Esophagus squamous epithelium (tissue), 5 donors: ENCODE results near the gene SRGAP3. TPM values are rescaled to one million over a fixed set of nuclear protein-coding genes. Genes with fewer than 3 reads are reported as not detected.

Experiments
- DNase-seq: peaks from one replicate; lab custom pipeline; 2025; lab: John Stamatoyannopoulos, UW
- H3K27ac ChIP-seq, 4 donors: fragments of 200-600 bp; sonication (generic); one replicate each; pipeline ENCODE4 v1.5.1; 2016 to 2019; ENCODE audit warnings: mild to moderate bottlenecking in 1 of 4
- H3K27me3 ChIP-seq, 4 donors: fragments of 200-600 bp; sonication (generic); 1 replicate in 3 of 4; 2 replicates in 1 of 4; pipeline versions ENCODE4 v1.5.1 to v1.6.0; 2017 to 2021; ENCODE audit warnings: antibody characterized with exemption in 1 of 4
- H3K36me3 ChIP-seq, 3 donors: fragments of 200-600 bp; sonication (generic); one replicate each; pipeline ENCODE4 v1.5.1; 2016 to 2019
- H3K4me1 ChIP-seq, 3 donors: fragments of 200-600 bp; sonication (generic); one replicate each; pipeline ENCODE4 v1.5.1; 2017 to 2019
- H3K4me3 ChIP-seq, 4 donors: fragments of 200-600 bp; sonication (generic); 1 replicate in 3 of 4; 2 replicates in 1 of 4; pipeline ENCODE4 v1.5.1; 2016 to 2019; ENCODE audit warnings: mild to moderate bottlenecking in 2 of 4, moderate library complexity in 1 of 4
- H3K9me3 ChIP-seq, 3 donors: fragments of 200-600 bp; sonication (generic); one replicate each; pipeline ENCODE4 v1.5.1; 2016 to 2019
- POLR2A ChIP-seq, 4 donors: fragments of 450-650 bp; IDR thresholded peaks; one replicate each; pipeline ENCODE4 v1.6.1; 2017; ENCODE audit warnings: antibody characterized with exemption in 4 of 4, mild to moderate bottlenecking in 4 of 4, moderate library complexity in 3 of 4
- WGBS, 2 donors: methylation state at CpG; one replicate each; pipeline ENCODE4 v1.1.5; 2018; 5-methylcytosine and 5-hydroxymethylcytosine counted together
- intact Hi-C: fragments of 100-400 bp; cut with DNase I; formaldehyde crosslinking; loops from one replicate; pipeline ENCODE4 v1.15.0; 2022
- total RNA-seq, 4 donors: library from RNA; depleted of rRNA; stranded (reverse); fragments of >200 nt; gene quantifications; one replicate each; pipeline ENCODE4 v1.1.0, GENCODE V29; 2016
- TF ChIP-seq, protein P1 (sequence below), 6 experiments: fragments of 450-650 bp in 4 of 6; fragments of 200-600 bp in 2 of 6; sonication (generic) in 2 of 6; IDR thresholded peaks; one replicate each; pipeline ENCODE4 v1.5.1; 2016 to 2019; ENCODE audit warnings: antibody characterized with exemption in 6 of 6, mild to moderate bottlenecking in 4 of 6, moderate library complexity in 4 of 6
- donor health status: DM: yes; HTN: yes; CAD: no.

The SRGAP3 gene
- total RNA-seq, 4 donors from 2014 or later: 4.0 to 15.8 (median 6.6) TPM

DNA sequence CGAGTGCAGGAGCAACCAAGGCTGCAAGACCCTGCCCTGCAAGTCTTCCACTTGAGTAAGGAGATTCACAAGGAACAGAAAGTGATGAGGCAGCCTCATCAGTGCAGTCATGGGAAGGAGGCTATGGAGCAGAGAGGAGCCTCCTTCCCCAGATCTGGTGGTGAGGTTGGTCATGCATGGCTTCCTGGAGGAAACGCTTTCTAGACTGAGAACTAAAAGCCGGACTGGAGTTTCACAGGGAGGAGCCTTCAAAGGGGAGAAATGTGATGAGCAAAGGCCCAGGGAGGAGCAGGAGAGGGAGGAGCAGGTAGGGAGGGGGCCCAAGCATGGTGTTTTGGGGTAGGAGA, 139.9 kb downstream of the SRGAP3 start:
- peaks cover 0 to 16% (median 0%) of the 10 kb centered on the region in 3 donors for H3K36me3 ChIP-seq
- 79 to 95% methylated on average over 3 of the region's 3 CpGs for WGBS, 2 donors
- H3K27ac ChIP-seq: no peak overlapping the region
- H3K4me1 ChIP-seq: peaks cover 0 to 9% (median 0%) of the 10 kb centered on the region in 3 donors
- no peaks in the 10 kb centered on the region for H3K27me3 ChIP-seq
- intact Hi-C loops: no loop called here
- TF ChIP-seq POLR2A (IDR thresholded peaks at IDR 0.05): no peak
- TF ChIP-seq, protein P1, sequence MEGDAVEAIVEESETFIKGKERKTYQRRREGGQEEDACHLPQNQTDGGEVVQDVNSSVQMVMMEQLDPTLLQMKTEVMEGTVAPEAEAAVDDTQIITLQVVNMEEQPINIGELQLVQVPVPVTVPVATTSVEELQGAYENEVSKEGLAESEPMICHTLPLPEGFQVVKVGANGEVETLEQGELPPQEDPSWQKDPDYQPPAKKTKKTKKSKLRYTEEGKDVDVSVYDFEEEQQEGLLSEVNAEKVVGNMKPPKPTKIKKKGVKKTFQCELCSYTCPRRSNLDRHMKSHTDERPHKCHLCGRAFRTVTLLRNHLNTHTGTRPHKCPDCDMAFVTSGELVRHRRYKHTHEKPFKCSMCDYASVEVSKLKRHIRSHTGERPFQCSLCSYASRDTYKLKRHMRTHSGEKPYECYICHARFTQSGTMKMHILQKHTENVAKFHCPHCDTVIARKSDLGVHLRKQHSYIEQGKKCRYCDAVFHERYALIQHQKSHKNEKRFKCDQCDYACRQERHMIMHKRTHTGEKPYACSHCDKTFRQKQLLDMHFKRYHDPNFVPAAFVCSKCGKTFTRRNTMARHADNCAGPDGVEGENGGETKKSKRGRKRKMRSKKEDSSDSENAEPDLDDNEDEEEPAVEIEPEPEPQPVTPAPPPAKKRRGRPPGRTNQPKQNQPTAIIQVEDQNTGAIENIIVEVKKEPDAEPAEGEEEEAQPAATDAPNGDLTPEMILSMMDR (IDR thresholded peaks at IDR 0.05): no peak
- DNase-seq: no peak
- no peak overlapping the region for H3K4me3 ChIP-seq
- H3K9me3 ChIP-seq: no peaks in the 10 kb centered on the region

DNA sequence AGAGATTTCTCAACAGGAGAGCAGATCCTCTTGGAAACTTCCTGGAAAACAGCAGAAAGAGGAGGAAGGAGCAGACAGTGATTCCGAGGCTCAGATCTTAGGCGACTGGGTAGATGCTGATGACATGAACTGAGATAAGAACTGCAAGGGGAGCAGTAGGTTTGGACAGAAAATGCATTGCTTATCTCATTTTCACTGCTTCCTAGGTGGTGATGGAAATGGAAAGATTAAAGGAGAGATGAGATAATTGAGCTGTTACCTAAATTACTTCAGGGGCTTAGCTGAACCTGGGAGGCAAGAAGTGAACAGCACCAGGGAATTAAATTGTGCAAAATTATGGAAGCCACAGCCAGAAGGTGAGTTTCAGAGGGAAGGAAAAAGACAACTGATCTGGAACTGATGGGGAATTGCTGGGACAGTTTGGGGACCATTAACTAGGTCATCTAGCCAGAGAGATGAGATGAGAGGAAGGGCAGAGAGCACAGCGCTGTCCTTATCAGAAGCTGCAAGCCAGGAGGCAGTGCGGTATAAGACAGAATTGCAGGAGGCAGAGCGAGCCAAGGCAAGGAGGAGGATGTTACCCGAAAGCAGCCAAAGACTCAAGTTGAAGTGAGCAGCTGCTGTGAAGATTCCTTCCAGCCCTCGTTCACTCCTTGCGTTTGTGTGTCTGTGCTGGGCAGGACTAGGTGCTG, 140.4 kb downstream of the SRGAP3 start:
- DNase-seq: no peak
- intact Hi-C loops: no loop called here
- Histone ChIP-seq H3K36me3 (peaks cover 0 to 16% (median 0%) of the 10 kb centered on the region in 3 donors), H3K4me1 (peaks cover 0 to 9% (median 0%) of the 10 kb centered on the region in 3 donors), H3K9me3 (no peaks in the 10 kb centered on the region), H3K27ac (no peak overlapping the region), H3K4me3 (no peak overlapping the region), H3K27me3 (no peaks in the 10 kb centered on the region)
- TF ChIP-seq POLR2A (IDR thresholded peaks at IDR 0.05): no peak
- TF ChIP-seq, protein P1 (IDR thresholded peaks at IDR 0.05): no peak
- WGBS, 2 donors: 76 to 83% methylated on average over 8 of the region's 8 CpGs

DNA sequence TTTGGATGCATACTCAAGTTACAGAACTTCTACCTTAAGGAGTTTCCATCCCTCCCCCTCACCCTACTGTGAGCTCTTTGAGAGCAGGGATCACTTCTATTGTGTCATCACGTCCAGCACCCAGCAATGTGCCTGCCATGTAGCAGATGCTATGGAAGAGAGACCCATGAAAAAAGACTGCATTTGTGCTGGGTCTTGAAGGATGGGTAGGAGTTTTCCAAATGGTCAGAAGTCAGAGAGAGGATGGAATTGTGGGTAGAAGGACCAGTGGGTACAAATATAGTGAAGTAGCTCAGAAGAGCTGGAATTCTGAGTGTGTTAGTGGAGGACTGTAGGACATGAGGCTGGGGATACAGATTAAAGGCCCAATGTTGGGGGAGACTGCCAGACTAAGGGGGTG, 141.7 kb downstream of the SRGAP3 start:
- Histone ChIP-seq H3K9me3 (no peaks in the 10 kb centered on the region), H3K4me1 (peaks cover 0 to 9% (median 0%) of the 10 kb centered on the region in 3 donors), H3K4me3 (no peak overlapping the region), H3K27ac (no peak overlapping the region), H3K27me3 (no peaks in the 10 kb centered on the region), H3K36me3 (peaks cover 0 to 17% (median 0%) of the 10 kb centered on the region in 3 donors)
- 80% methylated on average over 1 of the region's 1 CpG; no CpG with 5 or more reads in 1 of the 2 donors for WGBS, 2 donors
- no peak for TF ChIP-seq POLR2A (IDR thresholded peaks at IDR 0.05)
- TF ChIP-seq, protein P1 (IDR thresholded peaks at IDR 0.05): no peak
- no peak for DNase-seq
- intact Hi-C loops: no loop called here

DNA sequence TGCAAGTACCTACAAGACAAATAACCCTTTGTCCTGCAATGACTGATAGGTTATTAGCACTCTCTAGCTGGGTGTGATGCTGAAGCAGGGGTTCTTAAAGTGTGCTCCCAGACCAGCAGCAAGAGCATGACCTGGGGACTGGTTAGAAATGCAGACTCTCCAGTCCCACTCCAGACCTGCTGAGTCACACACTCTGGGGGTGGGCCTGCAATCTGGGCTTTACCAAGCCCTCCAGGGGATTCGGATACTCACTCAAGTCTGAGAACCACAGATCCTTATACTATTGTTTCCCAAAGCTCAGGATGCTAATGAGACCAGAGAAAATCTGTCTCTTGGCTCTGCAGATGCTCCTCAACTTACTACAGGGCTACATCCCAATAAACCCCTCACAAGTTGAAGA, 144.0 kb downstream of the SRGAP3 start:
- intact Hi-C loops: no loop called here
- WGBS, 2 donors: 20 to 80% methylated on average over 1 of the region's 1 CpG
- DNase-seq: no peak
- no peak overlapping the region for H3K27ac ChIP-seq
- H3K27me3 ChIP-seq: no peaks in the 10 kb centered on the region
- H3K9me3 ChIP-seq: no peaks in the 10 kb centered on the region
- H3K36me3 ChIP-seq: peaks cover 0 to 38% (median 0%) of the 10 kb centered on the region in 3 donors
- no peak overlapping the region for H3K4me3 ChIP-seq
- H3K4me1 ChIP-seq: no peaks in the 10 kb centered on the region
- no peak for TF ChIP-seq POLR2A (IDR thresholded peaks at IDR 0.05)
- TF ChIP-seq, protein P1 (IDR thresholded peaks at IDR 0.05): no peak

DNA sequence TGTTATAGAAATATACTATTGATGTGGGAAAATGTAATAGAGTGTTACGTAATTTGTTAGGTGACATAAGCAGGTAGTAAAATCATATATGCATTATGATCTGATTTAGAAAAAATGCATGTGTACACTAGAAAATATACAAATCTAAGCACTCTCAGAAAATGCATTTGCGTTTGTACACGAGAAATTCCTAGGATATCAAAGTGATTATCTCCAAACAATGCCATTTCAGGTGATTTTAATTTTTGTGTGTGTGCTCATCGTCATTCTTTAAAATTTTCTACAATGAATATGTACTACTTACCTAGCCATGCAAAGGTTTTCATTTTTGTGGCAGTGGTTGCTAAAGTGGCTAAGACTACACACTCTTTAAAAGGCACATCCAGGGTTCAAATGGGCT, 145.3 kb downstream of the SRGAP3 start:
- intact Hi-C loops: no loop called here
- Histone ChIP-seq H3K9me3 (no peaks in the 10 kb centered on the region), H3K36me3 (peaks cover 0 to 38% (median 0%) of the 10 kb centered on the region in 3 donors), H3K27ac (no peak overlapping the region), H3K4me1 (peaks cover 0 to under 1% (median 0%) of the 10 kb centered on the region in 3 donors), H3K27me3 (no peaks in the 10 kb centered on the region), H3K4me3 (no peak overlapping the region)
- DNase-seq: no peak
- WGBS, 2 donors: 87 to 96% methylated on average over 4 of the region's 4 CpGs
- TF ChIP-seq, protein P1 (IDR thresholded peaks at IDR 0.05): no peak
- no peak for TF ChIP-seq POLR2A (IDR thresholded peaks at IDR 0.05)
